DMS53 treated with DMSO at 0.1 percent for 48 hours (cell line): ENCODE results near the gene NAALADL1.
"Not testable (repeated sequence)": the region's sequence is repeated elsewhere in the genome, so short reads cannot be mapped to it uniquely, and the experiment has no call there.

ENCODE experiments used
- DNase-seq: peaks from one replicate; lab custom pipeline; 2025; ENCODE audit not compliant: unreplicated experiment; lab: John Stamatoyannopoulos, UW

The NAALADL1 gene

DNA sequence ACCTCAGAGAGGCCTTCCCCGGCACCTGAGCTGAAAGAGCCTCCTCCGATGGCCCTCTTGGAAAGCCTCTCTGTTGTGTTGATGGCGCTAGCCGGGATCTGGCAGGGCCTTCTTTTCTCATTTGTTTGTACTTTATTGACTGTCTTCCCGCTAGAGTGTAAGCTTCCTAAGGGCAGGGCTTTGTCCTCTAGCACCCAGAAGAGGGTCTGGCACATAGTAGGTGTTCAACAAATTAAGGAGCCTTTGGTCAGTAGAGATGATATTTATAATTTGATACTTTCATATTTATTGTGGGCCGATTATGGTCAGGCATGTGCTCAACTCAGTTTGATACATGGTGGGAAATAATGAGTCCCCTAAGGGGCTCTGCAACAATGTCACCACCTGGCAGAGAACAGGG lies 40.4 kb downstream of the NAALADL1 start:
- DNase-seq, result no peak

DNA sequence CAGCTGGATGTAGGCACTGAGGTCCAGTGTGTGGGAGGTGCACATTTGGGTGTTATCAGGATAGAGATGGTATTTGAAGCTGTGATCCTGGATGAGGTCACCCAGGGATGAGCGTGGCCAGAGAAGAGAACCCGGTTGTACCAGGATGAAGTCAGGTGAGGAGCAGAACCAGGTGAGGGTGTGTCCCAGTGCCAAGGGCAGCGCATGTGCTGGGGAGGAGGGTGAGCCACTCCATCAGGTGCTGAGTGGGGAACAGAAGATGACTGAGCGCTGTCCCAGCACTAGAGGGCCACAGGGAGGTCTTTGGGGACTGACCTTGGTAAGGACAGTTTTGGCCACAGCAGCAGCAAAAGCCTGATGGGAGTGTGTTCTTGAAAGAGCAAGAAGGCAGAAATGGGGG lies 41.6 kb downstream of the NAALADL1 start:
- DNase-seq, result no peak

DNA sequence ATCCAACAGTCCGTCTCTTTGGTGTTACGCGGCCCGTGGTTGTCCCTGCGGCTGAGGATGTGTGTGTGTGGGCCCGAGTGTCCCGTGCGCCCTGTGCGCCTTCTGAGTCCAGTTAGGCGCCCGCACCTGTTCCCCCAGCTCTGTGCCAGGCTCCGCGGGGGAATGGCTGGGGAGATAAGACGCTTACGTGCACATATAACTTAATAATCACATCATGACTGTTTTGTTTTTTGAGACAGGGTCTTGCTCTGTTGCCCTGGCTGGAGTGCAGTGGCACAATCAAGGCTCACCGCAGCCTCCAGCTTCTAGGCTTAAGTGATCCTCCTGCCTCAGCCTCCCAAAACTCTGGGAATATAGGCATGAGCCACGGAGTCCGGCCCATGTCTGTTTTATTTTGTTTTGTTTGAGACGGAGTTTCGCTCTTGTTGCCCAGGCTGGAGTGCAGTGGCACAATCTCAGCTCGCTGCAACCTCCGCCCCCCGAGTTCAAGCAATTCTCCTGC lies 43.6 kb downstream of the NAALADL1 start:
- no peak for DNase-seq

DNA sequence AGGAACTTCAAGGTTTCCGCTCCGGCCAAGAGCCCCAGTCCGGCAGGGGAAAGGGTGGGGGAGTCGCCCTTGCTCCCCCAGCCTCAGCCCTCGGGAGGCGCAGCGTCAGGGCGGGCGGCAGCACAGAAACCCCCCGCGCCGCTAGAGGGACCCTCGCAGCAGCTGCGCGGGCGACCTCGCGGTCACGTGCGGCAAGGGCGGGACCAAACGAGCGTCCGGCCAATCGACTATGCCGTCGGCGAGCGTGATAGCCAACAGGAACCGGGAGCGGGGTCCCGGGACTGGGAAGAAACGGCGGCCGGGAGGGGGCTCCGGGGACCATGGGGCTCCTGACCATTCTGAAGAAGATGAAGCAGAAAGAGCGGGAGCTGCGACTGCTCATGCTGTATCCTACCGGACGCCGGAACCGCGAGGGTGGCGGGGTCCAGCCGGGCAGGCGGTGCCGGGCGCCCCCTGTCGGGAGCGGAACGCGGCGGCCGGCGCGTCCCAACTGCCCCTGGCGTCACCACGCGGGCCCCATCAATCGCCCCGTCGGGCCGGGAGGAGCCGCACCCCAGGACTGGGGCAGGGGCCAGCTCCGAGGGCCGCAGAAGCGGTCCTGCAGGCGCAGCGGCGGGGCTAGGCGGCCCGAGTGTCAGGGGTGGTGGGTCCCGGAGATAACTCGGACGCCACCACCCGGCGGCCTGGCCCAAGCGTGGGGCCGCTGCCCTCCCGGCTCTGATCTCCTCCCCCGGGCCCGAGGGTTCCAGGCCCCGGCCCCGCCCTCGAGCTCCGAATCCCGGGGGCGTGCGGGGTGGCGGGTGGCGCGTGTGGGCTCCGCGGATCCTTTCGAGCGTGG lies 44.2 kb downstream of the NAALADL1 start, which contains the start of gene ARL2:
Gene ARL2 (plus strand): TSS at position 273 of the 838 bp plus-strand sequence. CDS start 48 bp downstream, at position 321.
- DNase-seq, result peak; percentile 64

DNA sequence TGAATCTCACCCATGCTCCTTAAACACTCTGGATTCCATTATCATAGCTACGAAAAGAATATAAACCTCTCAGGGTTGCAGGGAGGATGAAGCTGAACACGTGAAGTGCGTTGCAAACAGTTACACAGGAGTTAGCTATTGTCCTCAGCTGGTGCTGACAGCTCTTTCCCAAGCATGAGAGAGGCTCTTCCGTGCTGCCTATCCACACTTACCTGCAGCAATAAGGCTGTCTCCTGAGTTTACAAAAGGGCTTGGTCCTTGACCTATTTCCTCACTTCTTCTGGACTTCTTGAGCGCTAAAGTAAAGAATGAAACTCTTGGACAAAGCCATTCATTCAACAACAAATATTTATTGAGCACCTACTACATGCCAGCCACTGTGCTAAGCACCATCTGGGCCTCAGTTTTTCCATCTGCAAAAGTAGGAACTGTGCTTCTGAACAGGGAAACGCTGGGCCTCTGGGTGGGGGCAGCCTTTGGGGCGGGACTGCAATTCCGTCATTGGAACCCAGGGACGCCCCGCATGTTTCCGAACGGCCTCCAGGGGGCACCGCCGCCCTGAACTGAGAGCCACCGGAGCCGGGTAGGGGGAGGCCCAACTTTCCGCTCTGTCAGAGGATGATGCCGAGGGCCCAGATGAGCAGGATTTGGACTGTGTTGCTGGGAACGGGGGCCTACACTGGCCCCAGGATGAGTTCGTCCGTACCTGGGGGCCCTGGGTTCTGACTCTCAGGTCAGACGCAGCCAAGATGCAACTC lies 45.0 kb downstream of the NAALADL1 start:
- peak; percentile 85 for DNase-seq

DNA sequence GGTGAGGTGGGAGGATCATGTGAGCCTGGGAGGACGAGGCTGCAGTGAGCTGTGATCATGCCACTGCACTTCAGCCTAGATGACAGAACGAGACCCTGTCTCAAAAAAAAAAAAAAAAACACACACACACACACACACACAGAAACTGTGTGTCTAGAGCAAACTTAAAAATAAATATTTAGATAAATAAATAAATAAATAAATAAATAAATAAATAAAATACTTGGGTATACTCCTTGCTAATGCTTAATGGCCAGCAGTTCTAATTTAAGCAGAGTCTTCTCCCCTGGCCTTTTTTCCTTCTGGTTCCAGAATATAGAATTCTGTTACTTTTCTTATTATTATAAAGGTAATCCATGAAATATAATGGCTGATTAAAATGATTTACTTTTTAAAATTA lies 49.5 kb downstream of the NAALADL1 start:
- no peak for DNase-seq

DNA sequence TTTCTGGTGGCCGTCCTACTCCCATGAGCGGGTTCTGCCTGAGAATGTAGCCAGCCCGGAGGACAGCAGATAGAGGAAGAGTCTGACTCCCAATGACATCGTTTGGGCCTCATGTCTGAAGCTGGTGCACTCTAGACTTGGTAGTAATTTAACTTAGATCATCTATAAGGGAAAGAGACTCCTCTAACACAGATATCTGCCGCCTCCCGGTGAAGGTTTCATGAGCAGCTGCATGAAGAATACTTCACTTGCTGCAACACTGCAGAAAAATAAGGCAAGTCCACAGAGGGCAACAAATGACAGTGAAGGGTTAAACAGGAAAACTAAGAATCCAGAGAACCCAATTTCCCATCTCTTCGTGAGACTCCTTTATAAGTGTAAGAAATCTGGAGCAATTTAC lies 50.3 kb downstream of the NAALADL1 start:
- no peak for DNase-seq

DNA sequence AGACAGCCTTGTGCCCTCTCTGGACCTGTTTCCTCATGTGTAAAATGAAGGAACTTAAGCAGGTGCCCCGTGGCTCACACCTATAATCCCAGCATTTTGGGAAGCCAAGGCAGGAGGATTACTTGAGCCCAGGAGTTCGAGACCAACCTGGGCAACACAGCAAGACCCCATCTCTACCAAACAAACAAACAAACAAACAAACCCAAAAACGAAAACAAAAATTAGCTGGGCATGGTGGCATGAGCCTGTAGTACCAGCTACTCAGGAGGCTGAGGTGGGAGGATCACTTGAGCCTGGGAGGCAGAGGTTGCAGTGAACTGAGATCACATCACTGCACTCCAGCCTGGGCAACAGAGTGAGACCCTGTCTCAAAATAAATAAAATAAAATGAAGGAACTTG lies 54.4 kb downstream of the NAALADL1 start:
- DNase-seq, result not testable (repeated sequence)

DNA sequence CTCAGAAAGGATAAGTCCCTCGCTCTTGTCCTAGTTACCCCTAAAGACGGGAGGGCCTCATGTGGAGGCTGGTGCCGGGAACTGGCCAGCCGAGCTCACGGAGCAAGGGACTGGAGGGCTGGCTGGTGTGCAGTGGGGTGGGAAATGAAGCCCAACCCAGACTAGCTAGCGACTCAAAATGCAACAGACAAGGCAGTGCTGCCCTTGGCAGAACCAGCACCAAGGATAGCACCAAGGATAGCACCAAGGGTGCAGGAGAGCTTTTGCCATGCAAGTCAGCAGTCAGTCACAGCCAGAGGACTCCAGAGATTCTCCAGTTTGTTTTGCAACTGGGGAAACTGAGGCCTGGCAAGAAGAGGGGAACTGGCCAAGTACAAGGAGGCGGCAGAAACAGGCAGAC lies 55.1 kb downstream of the NAALADL1 start:
- DNase-seq, result no peak

DNA sequence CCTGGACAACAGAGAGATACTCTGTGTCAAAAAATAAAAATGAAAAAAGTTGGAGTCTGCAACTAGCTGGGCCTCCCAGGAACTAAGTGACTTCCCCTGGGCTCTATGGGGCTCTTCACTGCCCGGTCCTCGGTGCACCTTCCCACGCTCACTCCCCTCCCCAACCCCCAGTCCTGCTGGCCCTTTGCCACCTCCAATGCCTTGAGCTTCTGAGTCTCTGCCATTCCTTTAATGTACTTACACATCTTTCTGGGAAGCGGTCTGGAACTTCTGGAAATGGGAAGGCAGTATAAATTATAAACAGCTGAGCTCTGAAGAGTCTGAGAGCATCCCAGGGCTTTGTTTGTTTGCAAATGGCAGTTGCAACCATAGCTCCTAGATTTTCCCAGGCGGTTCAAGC lies 55.6 kb downstream of the NAALADL1 start:
- DNase-seq, result no peak

DNA sequence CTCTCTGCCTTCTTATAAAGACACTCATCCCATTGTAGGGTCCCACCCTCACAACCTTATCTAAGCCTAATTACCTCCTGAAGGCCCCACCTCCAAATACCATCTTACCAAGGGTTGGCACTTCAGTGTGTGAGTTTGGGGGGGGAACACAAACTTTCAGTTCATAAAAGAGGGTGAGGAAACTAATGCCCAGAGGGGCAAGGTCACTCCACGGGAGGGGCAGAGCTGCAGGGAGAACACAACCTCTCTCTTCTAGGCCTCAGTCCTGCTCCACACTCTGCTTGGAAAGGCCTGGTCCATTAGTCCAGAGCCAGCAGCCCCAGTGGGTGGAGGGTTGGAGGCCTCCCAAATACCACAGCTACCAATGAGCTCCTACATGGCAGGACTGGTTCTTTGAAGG lies 58.9 kb downstream of the NAALADL1 start:
- DNase-seq, result no peak

DNA sequence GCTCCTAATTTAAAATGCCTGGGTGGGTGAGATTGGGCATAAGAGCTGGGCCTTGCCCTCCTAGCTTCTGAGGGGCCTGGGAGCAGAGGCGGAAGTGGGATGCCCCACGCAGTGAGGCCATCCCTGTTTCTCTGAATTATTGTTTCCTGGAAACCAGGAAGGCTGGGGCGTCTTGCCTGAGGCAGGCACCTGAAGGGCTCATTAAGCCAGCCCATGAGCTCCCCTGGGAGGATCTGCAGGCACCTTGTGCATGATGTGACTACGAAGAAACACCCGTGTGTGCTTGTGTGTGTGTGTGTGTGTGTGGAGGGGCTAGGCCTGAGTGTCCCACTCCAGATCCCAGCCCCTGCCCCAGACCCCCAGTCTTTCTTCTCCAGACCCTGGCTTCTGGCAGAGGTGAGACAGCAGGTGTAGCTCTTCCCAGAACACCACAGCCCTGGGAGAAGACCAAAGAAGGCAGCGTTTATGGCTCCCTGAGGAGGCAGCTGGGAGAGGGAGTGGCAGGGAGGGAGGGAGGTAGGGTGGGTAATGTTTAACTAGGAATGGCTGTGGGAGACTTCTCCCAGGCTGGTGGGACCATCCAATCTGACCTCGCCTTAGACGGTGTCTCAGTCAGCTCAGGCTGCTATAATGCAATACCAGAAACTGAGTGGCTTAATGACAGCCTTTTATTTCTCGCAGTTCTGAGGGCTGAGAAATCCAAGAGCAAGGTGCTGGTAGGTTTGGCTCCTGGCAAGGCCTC lies 59.5 kb downstream of the NAALADL1 start:
- peak; percentile 35 for DNase-seq

DNA sequence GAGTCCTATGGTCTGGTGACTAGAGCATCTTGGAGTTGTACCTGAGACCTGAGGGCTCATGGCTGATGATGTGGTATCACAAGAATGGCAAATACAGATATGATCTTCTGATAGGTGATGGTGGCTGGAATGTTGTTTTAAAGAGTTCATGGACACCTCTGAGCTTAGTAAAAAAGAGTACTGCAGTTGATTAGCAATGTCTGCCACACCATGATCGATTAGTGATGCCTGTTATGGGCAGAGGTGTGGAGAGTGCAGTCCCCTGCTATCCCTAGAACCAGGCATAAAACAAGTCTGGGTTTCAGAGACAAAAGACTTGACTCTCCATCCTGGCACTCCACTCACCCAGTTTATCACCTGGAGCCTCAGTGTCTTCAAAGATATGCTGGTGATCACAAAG lies 60.2 kb downstream of the NAALADL1 start:
- peak; percentile 5 for DNase-seq

DNA sequence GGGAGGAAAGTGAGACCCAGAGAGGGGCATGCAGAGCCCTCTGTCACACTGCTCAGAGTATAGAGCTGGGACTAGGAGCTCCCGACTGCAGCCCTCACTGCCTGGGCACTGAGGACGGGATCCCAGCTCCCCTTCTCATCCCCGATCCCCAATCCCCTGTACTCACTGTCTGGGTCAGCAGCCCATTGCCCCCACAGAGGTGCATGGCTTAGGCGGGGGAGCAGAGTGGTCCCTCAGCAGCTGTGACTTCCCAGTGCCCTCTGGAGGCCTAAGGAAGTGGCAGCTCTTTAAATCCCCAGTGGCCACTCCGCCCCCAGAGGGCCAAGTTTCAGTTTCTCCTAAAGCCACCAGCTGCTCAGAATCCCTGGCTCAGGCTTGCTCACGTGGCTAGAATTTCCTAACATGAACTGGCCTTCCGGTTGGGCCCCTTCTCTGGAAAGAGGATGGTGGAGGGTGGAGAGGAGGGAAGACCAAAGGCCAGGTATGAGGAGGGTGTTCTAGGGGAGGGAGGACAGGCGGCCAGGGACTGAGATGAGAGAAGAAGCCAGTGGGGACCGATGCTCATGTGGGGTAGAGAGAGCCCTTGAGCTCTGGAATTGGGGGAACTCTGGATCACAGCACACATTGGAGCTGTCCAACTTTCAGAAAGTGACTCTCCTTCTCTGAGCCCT lies 61.5 kb downstream of the NAALADL1 start, which contains the start of gene BATF2:
Gene BATF2 (minus strand): TSS at position 262 of the 671 bp plus-strand sequence. CDS start 57 bp downstream, at position 205.
- DNase-seq, result peak; percentile 78

DNA sequence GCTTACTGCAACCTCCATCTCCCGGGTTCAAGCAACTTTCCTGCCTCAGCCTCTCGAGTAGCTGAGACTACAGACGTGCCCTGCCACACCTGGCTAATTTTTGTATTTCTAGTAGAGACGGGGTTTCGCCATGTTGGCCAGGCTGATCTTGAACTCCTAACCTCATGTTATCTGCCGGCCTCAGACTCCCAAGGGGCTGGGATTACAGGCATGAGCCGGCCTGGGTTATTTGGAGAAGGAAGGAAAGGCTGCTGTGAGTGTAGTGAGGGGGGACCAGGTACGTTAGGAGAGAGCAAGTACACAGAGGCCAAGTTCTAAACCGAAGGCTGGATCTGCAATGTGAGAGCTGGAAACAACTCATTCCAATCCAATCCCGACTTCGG lies 62.0 kb downstream of the NAALADL1 start:
- DNase-seq, result no peak
